ES-I3 (cell line): ENCODE results near the gene SESN1.

ENCODE experiments used
- H3K36me3 ChIP-seq: 2 replicates; pipeline ENCODE4 v1.6.1; 2013; ENCODE audit warnings: mild to moderate bottlenecking, low read length, control low read depth, moderate library complexity; ENCODE audit not compliant: insufficient read depth
- H3K4me1 ChIP-seq: 2 replicates; pipeline ENCODE4 v1.6.1; 2013; ENCODE audit warnings: mild to moderate bottlenecking, control low read depth, low read length; ENCODE audit not compliant: insufficient read depth
- H3K9ac ChIP-seq: 2 replicates; pipeline ENCODE4 v1.6.1; 2013; ENCODE audit warnings: low read depth, mild to moderate bottlenecking, low read length, moderate library complexity
- H3K9me3 ChIP-seq: 2 replicates; pipeline ENCODE4 v1.6.1; 2013; ENCODE audit warnings: mild to moderate bottlenecking, low read length, moderate library complexity; ENCODE audit not compliant: control insufficient read depth, insufficient read depth

SESN1 gene

DNA sequence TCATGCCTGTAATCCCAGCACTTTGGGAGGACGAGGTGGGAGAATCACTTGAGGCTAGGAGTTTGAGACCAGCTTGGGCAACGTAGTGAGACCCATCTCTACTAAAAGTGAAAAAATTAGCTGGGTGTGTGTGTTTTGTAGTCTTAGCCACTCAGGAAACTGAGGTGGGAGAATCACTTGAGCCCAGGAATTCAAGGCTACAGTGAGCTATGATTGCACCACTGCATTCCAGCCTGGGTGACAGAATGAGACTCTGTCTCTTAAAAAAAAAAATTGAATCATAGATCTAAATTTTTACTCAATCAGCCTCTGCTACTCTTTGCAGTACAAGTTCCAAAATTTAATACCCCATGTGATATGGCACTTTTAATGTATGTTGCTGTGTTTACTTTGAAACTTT is 124.9 kb downstream of the SESN1 start:
- Histone ChIP-seq H3K4me1 (peaks cover 24% of the 10 kb centered on the region), H3K36me3 (no peaks in the 10 kb centered on the region), H3K9ac (no peak overlapping the region), H3K9me3 (no peaks in the 10 kb centered on the region)

DNA sequence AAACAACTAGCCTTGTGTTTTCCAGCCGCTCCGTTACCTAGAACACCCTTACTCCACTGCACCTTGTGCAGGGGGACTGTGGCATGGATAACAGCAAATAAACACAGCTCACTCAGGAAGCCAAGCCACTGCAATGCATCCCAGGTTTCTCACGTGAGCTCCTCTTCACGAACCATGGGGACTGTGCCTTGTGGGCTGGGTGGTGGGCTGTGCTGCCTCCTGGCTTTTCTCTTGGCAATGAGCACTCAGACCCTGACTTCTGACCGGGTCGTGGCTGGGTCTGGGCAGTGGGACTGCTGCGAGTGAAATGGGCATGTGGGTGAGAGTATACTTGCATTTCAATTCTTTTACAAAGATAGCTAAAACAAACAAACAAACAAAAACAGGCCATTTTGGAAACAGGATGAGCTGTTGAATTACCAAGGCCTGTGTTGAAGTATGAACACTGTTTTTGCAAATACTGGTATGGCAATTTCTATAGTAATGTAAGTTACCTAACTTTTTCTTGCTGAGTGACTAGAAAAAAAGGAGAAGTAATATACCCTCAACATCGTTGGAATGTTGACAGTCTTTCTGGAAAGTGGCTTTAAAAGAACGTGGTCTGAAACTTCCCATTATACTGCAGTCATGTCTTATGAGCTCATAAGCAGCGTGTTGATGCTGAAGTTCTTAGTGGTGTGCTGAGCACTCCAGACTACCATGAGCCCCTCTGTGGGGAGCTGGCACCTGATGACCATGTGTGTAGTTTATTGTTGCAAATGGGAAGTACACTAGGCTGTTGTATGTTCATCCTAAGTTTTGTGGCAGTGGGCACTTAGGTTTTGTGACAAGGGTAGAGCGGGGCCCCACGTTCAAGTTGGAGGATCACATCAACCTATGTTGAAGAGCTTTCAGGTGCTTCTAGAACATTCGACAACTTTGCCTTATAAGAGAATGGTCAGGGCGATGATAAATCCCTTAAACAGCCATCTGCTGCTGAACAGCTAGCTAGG is 126.0 kb downstream of the SESN1 start:
- H3K9ac ChIP-seq, result no peak overlapping the region
- H3K36me3 ChIP-seq, result no peaks in the 10 kb centered on the region
- no peaks in the 10 kb centered on the region for H3K9me3 ChIP-seq
- H3K4me1 ChIP-seq, result peaks cover 24% of the 10 kb centered on the region

DNA sequence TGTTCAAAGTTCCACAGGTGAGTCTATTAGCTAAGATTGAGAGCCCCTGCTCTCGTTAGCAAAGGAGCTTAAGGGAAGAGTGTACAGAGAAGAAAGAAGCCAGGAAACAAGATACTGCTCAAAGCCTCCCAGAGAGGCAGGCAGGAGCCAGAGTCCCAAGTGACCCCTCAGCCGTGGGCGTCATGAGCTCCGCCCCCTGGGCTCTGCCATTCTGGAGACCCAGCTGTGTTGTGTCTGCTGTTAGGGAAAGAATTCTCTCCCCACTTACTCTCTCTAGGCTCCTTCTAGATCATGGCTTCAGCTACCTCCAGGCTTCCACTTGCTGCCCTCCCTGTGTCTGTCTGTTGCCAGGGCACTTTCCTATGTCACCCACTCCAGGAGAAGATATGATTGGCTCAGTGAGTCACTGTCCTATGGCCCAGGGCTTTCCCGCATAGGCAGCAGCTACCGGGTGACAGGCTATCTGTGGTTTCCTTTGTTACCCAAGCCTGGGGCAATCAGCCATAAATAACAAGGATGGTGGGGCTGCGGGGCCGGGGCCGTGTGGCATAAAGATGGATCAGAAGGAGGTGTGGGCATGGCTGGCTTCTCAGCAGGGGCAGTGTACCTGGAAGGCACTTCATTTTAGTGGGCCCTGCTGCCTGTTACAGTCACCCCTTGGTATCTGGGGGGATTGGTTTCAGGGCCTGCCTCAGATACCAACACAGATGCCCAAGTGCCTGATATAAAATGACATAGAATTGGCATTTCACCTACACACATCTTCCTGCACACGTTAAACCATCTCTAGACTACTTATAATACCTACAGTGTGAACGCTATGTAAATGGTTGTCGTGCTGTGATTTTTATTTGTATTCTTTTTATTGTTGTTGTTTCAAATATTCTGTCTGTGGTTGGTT is 127.5 kb downstream of the SESN1 start:
- Histone ChIP-seq H3K9me3 (no peaks in the 10 kb centered on the region), H3K9ac (no peak overlapping the region), H3K36me3 (no peaks in the 10 kb centered on the region), H3K4me1 (peaks cover 24% of the 10 kb centered on the region)

DNA sequence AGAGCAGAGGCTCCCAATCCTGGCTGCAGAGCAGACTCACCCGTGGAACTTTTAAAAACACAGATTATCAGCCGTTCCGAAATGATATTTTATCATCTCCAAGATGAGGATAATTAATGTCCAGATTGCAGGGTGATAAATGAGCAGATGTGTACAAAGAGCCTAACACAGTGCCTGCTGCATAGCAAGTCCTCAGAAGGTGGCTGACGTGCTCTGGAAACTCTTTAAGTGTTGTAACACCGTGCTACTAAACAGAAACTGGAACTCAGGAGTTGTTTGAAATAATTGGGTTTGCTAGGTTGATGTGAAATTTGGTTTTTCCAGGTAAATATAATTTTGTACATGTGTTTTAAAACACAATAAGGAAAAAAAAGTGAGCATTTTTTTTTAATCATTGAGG is 128.4 kb downstream of the SESN1 start:
- Histone ChIP-seq H3K9ac (no peak overlapping the region), H3K4me1 (peaks cover 24% of the 10 kb centered on the region)

DNA sequence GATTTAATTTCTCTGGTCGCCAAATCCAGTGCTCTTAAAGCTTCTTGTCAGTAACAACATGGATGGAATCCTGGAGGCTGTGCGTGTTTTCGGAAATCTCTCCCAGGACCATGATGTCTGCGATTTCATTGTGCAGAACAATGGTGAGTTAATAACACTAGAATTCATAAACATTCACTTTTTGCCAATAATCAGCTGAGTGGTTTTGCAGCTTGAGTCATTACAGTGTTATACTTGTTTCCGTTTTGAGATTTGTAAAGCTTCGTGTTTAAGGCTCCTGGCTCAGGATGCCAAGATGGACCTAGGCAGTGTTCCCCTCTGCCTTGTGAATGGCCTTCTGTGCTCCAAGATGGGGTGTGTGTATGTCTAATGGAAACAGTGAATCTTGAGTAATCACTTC is 132.7 kb downstream of the SESN1 start:
- no peaks in the 10 kb centered on the region for H3K36me3 ChIP-seq
- no peaks in the 10 kb centered on the region for H3K9me3 ChIP-seq
- no peak overlapping the region for H3K9ac ChIP-seq
- peaks cover 15% of the 10 kb centered on the region for H3K4me1 ChIP-seq

More for the DNA sequence above, 128.4 kb downstream of the SESN1 start:
- H3K36me3 ChIP-seq, result no peaks in the 10 kb centered on the region
- no peaks in the 10 kb centered on the region for H3K9me3 ChIP-seq

DNA sequence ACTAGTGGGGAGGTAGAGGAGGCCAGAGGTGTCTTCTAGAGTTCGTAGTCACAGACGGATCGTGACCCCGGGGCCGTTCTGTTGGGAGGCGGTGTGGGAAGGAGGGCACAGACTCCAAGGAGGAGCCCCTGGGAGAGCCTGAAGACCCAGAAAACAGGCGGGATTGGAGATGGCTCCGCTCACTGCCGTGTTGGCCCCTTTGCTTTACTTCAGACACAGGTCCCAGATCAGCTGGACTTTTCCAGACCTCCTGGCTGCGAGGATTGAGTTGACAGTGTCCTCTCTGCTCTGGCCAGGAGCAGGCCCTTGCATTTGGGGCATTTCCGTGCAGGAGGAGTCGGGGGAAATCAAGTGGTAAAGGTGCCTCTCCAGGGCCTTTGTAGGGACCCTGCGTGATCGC is 133.6 kb downstream of the SESN1 start:
- Histone ChIP-seq H3K4me1 (peaks cover 6% of the 10 kb centered on the region; the same call in 1 of the 2 replicates), H3K9ac (no peak overlapping the region), H3K9me3 (no peaks in the 10 kb centered on the region), H3K36me3 (no peaks in the 10 kb centered on the region)

DNA sequence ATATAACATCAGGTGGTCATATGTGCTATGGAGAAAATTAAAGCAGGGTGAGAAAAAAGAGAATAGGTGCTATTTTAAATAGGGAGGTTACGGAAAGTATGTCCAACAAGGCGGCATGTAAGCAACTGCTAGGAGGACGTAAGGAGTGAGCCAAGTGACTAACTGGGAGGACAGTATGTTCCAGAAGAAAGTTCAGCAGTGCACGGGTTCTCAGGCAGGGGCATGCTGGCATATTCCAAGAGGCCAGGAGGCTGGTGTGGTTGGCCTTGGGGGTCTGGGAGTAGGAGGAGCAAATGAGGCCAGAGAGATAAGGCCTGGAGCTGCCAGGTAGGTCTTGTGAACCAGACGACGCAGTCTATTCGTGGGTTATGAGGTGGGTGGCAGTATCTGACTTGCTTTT is 134.0 kb downstream of the SESN1 start:
- no peak overlapping the region for H3K9ac ChIP-seq
- H3K36me3 ChIP-seq, result no peaks in the 10 kb centered on the region
- H3K9me3 ChIP-seq, result no peaks in the 10 kb centered on the region
- H3K4me1 ChIP-seq, result peaks cover 3% of the 10 kb centered on the region; the same call in 1 of the 2 replicates

DNA sequence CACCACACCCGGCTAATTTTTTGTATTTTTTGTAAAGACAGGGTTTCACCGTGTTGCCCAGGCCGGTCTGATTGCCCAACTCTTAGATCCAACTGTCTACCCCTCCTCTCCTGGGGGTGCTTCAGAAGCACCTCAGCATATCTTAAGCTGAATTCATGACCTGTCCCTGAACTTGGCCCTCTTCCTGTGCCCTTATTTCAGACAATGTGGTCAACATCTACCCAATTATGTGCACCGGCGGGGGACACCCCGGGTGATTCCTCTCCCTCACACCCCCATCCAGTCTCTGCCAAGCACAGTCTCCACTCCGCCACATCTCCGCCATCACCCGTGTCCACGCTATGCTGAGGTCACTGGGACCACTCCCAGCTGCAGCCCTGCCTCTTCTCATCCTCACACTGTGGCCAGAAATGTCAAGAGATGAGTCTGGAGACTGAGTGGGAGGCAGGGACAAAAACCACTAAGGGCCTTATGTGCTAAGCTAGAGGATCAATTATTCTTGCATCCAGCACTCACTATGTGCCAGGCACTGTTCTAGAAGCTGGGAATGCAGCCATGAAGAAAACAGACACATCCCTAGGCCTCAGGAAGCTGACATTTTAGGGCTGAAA is 134.6 kb downstream of the SESN1 start:
- Histone ChIP-seq H3K9me3 (no peaks in the 10 kb centered on the region), H3K4me1 (no peaks in the 10 kb centered on the region), H3K36me3 (no peaks in the 10 kb centered on the region), H3K9ac (no peak overlapping the region)

DNA sequence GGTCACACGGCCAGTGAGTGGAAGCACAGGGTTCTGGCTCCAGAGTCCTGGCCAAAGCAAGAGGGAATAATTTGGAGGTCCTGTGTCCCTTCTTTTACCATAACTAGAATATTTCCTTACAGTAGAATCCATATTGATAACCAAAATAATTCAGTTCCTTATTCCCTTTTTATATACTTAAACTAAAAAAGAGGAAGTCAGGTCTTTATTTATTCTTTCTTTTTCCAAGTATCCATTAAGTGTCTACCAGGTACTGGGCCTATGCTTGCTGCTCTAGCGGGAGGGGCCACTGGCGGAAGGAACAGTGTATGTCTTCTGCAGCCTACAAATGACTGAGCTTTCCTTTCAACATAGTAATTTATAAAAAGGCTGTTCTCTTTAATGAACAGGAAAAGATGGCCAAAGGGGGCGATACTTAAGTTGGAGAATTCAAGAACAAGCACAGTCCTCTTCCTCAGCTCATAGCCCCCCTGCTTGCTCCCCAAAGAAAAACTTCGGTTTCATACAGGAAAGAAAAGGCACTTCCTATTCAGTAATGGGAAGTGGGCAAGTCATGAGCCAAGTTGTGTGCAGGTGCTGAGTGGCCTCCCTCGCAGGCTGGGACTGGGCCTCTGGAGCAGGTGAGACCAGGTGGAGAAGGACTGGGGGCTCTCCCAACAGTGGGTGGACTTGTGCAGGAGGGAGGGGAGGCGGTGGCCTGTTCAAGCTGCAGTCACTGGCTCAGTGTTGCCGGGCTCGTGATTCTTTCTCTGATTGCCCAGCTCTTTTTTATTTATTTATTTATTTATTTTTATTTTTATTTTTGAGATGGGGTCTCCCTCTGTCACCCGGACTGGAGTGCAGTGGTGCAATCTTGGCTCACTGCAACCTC is 135.5 kb downstream of the SESN1 start:
- no peak overlapping the region for H3K9ac ChIP-seq
- no peaks in the 10 kb centered on the region for H3K4me1 ChIP-seq
- H3K36me3 ChIP-seq, result no peaks in the 10 kb centered on the region
- no peaks in the 10 kb centered on the region for H3K9me3 ChIP-seq

DNA sequence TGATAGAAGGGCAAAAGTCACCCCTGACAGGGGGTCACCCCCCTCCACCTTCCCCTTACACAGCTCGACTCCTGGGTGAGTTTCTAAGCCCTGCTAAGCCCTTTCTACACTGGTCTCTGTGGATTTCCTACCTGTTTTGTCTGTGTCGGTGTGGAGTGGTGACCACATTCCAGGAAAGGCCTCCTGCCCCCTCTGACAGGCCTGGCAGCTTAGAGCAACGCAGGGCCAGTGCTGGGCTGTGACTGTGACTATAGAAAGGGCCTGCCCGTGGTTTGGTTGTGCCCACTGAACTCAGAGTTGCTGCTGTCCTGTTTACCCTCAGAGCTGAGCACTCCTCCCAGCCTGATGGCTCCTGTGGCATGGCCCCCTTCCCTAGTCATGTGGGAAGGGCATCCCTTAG is 137.4 kb downstream of the SESN1 start:
- Histone ChIP-seq H3K36me3 (no peaks in the 10 kb centered on the region), H3K4me1 (no peaks in the 10 kb centered on the region), H3K9me3 (no peaks in the 10 kb centered on the region), H3K9ac (no peak overlapping the region)

DNA sequence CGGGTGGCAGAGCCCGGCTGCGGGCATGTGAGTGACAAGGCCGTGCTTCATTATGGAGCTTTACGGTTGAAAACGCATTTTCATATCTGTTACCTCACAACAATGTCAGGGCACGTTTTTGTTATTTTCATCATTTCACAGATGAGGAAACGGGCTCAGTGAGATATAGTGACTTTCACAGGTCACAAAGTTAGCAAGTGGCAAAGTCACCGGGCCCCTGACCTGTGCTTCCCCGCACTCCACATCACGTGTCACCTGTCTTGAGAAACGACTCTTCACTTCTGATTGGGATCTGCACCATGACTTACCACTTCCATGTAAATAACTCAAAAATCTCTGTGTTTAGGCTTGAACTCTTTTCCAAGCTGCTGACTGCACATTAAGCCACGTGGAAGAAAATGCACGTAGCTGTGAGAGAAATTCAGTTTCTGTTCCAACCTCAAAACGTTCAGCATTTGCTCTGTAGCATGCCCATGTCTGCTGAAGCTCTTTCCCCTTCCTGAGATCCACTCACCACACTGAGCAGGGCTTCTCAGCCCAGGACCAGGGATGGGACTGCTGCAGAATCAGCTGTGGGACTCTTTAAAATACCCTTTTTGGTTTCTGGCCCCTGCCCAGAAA is 139.2 kb downstream of the SESN1 start:
- Histone ChIP-seq H3K9me3 (no peaks in the 10 kb centered on the region), H3K36me3 (no peaks in the 10 kb centered on the region), H3K4me1 (no peaks in the 10 kb centered on the region), H3K9ac (no peak overlapping the region)

DNA sequence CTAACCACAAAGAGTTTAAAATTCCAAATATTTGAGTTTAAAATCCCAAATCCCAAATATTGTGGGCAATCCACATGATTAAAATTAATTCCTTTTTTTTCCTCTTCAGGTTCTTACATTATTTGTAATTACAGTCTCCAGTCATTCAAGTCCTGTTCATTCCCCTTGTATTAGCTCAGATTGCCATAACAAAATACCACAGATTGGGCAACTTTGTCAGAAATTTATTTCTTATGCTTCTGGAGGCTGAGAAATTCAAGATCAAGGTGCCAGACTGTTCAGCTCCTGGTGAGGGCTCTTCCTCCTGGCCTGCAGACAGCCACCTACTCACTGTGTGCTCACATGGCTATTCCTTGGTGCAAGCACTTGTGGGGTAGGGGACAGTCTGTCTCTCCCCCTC is 141.0 kb downstream of the SESN1 start:
- H3K9me3 ChIP-seq, result no peaks in the 10 kb centered on the region
- H3K9ac ChIP-seq, result no peak overlapping the region
- H3K36me3 ChIP-seq, result no peaks in the 10 kb centered on the region
- no peaks in the 10 kb centered on the region for H3K4me1 ChIP-seq

DNA sequence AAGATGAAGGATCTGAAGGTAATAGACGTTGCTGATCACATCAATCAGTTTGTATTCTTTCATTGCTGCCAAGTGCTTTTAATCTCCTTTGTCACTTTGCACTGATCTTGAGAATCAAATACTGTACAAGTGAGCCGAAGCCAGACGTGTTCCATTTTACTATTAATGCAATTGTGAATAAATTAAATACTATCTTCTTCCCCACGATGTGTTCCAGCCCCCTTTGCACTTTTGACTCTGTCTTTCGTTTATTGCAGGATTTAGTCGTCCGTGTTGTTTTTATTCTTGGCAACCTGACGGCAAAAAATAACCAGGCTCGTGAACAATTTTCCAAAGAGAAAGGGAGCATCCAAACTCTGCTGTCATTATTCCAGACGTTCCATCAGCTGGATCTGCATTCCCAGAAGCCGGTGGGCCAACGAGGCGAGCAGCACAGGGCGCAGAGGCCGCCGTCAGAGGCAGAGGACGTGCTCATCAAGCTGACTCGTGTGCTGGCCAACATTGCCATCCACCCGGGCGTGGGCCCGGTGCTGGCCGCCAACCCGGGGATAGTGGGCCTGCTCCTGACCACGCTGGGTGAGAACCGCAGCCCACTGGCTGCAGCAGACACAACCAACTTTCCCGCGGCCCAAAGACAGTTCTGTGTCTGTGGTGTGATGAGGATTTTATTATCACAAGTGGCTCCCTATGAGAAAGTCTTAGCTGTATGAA is 141.7 kb downstream of the SESN1 start:
- no peaks in the 10 kb centered on the region for H3K9me3 ChIP-seq

More for the DNA sequence above, 141.7 kb downstream of the SESN1 start:
- Histone ChIP-seq H3K36me3 (no peaks in the 10 kb centered on the region), H3K9ac (no peak overlapping the region), H3K4me1 (no peaks in the 10 kb centered on the region)
